ENCODE results near the gene MTF1.

Gene MTF1

DNA sequence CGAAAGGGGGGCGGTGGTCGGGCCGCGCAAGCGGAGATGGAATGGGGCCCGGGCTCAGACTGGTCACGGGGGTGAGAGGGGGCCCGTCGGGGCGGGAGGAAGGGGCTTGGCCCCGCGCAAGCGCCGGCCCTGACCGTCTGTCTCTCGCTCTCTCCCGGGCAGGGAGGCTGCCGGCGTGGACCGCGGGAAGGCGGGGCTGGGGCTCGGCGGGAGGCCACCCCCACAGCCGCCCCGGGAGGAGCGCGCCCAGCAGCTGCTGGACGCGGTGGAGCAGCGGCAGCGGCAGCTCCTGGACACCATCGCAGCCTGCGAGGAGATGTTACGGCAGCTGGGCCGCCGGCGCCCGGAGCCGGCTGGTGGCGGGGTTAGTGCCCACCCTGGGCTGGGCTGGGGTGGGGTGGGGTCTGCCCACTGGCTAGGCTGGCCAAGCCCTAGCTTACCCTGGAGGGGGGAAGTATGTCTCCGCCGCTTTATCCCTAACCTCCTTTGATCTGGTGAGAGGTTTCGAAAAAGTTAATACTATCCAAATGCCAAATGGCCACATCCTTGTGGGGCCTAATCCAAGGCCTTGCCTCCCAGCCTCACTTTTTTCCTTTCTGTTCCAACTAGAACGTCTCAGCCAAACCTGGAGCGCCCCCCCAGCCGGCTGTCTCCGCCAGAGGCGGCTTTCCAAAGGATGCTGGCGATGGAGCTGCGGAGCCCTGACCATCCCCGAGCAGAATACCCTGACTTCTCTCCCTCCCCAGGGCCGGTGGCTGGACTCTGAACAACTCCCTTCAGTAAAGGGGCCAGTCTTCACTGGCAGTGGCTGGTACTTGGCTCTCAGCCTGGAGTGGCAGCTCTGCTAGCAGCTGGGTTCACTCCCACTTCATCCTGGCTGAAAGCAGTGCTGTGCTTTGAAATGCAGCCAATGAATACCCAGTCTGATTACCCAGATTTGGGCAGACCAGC is 50.7 kb downstream of the MTF1 start:
- DNase-seq (ENCODE audit: low read depth) = peak; percentile 93
- H3K36me3 ChIP-seq (ENCODE audit: control insufficient read depth, insufficient read depth, low read length, severe bottlenecking) = peaks cover 33% of the 10 kb centered on the region
- peak overlapping the region; percentile 92 for H3K4me3 ChIP-seq (ENCODE audit: low read length)
- H3K27me3 ChIP-seq (replicated peaks; ENCODE audit: control insufficient read depth, insufficient read depth, low read length) = no peaks in the 10 kb centered on the region
- H3K4me1 ChIP-seq (ENCODE audit: control insufficient read depth, insufficient read depth, low read length) = peaks cover 43% of the 10 kb centered on the region
- no peaks in the 10 kb centered on the region for H3K9me3 ChIP-seq (ENCODE audit: control insufficient read depth, low read length)
- peak overlapping the region; percentile 91 for H3K9ac ChIP-seq (ENCODE audit: low read length)

DNA sequence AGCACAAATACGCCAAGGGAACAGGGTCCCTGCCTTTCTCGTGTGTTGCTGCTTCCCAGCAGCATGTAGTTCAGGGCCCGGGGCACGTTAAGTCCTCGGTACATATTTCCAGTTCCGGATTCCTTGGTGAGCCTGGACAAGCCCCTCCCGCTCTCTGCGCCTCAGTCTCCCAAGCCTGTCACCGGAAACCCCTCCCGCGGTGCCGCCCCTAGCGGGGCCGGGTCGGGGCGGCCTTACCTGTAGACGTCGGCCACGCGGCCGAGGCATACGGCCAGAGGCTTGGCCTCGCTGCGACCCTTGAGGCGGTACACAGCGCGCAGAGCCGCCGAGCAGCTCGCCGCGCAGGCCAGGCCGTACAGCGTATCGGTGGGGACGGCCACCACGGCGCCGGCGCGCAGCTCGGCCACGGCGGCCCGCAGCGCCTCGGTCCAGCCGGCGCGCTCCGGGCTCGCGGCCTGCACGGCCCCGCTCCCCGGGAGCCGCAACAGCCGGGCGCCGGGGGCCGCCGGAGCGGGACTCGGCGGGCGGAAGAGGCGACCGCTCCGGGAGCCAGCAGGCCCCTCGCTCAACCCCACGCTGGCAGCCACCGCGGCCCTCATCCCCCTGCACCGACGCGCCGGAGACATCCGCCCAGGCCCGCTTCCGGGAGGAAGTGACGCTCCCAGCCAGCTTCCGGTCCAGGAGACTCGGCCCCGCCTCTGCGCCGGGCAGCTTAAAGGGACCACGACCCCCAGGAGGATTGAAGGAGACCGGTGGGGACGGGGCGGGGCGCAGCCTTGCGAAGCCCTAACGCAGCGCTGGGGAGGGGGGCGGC is 51.6 kb downstream of the MTF1 start, which contains the start of the genes C1orf122 and YRDC:
Gene C1orf122 (plus strand): TSS at position 236 of the 814 bp plus-strand sequence. CDS start 615 bp downstream, outside the sequence.
Gene YRDC (minus strand): TSS at position 654 of the 814 bp plus-strand sequence. CDS start 28 bp downstream, at position 626.
- Histone ChIP-seq H3K9ac (ENCODE audit: low read length) (peak within 1 kb of the TSS; percentile 91), H3K4me3 (ENCODE audit: low read length) (peak within 1 kb of the TSS; percentile 92), H3K4me1 (ENCODE audit: control insufficient read depth, insufficient read depth, low read length) (peaks cover 37% of the 10 kb centered on the region), H3K36me3 (ENCODE audit: control insufficient read depth, insufficient read depth, low read length, severe bottlenecking) (peaks cover 42% of the 10 kb centered on the region), H3K9me3 (ENCODE audit: control insufficient read depth, low read length) (no peaks in the 10 kb centered on the region), H3K27me3 (replicated peaks; ENCODE audit: control insufficient read depth, insufficient read depth, low read length) (no peaks in the 10 kb centered on the region)
- peak; percentile 97 for DNase-seq (ENCODE audit: low read depth)

DNA sequence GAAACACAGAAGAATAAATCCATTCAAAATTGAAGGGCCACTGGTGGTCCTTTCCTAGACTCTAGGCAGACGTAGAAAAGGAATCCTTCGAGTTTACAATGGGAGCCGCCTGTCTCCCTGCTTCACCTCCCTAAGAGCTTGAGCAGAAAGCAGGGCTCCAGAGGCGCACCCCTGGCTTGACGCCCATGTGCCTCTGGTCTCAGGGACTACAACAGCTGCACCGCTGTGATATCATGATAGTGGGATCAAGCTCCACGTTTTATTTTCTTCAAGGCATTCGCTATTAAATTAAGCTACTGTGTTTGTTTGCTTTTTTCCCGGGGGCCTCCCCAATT is 52.2 kb downstream of the MTF1 start:
- Histone ChIP-seq H3K9me3 (ENCODE audit: control insufficient read depth, low read length) (no peaks in the 10 kb centered on the region), H3K27me3 (replicated peaks; ENCODE audit: control insufficient read depth, insufficient read depth, low read length) (no peaks in the 10 kb centered on the region), H3K4me1 (ENCODE audit: control insufficient read depth, insufficient read depth, low read length) (peaks cover 37% of the 10 kb centered on the region), H3K36me3 (ENCODE audit: control insufficient read depth, insufficient read depth, low read length, severe bottlenecking) (peaks cover 48% of the 10 kb centered on the region), H3K9ac (ENCODE audit: low read length) (peak overlapping the region; percentile 91), H3K4me3 (ENCODE audit: low read length) (peak overlapping the region; percentile 92)
- no peak for DNase-seq (ENCODE audit: low read depth)

DNA sequence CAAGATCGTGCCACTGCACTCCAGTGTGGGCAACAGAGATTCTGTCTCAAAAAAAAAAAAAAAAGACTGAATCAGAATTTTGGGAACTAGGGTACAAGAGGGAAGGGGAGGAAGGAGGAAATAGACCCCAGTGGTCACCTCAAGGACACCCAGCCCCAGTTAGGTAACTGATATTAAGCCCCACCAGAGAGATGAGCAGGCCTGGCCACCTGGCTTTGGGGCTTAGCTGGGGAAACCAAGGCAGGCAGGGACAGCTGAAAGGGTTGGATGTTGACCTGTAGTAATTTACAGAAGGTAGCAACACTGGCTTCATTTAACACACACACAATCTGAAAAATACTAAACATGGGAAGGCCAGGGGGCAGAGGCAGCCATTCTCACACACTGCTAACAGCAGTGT is 57.0 kb downstream of the MTF1 start:
- H3K4me3 ChIP-seq (ENCODE audit: low read length) = no peak overlapping the region
- no peaks in the 10 kb centered on the region for H3K9me3 ChIP-seq (ENCODE audit: control insufficient read depth, low read length)
- no peaks in the 10 kb centered on the region for H3K27me3 ChIP-seq (replicated peaks; ENCODE audit: control insufficient read depth, insufficient read depth, low read length)
- no peak for DNase-seq (ENCODE audit: low read depth)
- H3K9ac ChIP-seq (ENCODE audit: low read length) = no peak overlapping the region
- H3K36me3 ChIP-seq (ENCODE audit: control insufficient read depth, insufficient read depth, low read length, severe bottlenecking) = peaks cover 60% of the 10 kb centered on the region
- H3K4me1 ChIP-seq (ENCODE audit: control insufficient read depth, insufficient read depth, low read length) = peaks cover 10% of the 10 kb centered on the region

DNA sequence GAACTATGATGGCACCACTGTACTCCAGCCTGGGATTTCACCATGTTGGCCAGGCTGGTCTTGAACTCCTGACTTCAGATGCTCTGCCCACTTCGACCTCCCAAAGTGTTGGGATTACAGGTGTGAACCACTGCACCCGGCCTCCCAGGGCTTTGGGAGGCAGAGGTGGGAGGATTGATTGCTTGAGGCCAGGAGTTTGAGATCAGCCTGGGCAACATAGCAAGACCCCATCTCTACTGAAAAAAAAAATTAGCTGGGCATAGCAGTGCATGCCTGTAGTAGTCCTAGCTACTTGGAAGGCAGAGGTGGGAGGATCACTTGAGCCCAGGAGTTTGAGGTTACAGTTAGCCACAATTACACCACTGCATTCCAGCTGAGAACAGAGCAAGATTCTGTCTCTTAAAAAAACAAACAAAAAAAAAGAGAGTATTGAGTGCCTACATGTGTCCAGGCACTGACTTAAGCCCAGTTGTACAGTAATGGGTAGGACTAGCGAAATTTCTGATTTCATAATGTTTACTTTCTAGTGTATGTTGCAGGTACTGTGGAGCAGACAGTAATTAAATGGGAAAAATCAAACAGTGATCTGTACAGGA is 61.5 kb downstream of the MTF1 start:
- DNase-seq (ENCODE audit: low read depth) = peak; percentile 73
- Histone ChIP-seq H3K4me3 (ENCODE audit: low read length) (no peak overlapping the region), H3K36me3 (ENCODE audit: control insufficient read depth, insufficient read depth, low read length, severe bottlenecking) (peaks cover 19% of the 10 kb centered on the region), H3K4me1 (ENCODE audit: control insufficient read depth, insufficient read depth, low read length) (no peaks in the 10 kb centered on the region), H3K27me3 (replicated peaks; ENCODE audit: control insufficient read depth, insufficient read depth, low read length) (peaks cover 6% of the 10 kb centered on the region), H3K9me3 (ENCODE audit: control insufficient read depth, low read length) (no peaks in the 10 kb centered on the region), H3K9ac (ENCODE audit: low read length) (no peak overlapping the region)

DNA sequence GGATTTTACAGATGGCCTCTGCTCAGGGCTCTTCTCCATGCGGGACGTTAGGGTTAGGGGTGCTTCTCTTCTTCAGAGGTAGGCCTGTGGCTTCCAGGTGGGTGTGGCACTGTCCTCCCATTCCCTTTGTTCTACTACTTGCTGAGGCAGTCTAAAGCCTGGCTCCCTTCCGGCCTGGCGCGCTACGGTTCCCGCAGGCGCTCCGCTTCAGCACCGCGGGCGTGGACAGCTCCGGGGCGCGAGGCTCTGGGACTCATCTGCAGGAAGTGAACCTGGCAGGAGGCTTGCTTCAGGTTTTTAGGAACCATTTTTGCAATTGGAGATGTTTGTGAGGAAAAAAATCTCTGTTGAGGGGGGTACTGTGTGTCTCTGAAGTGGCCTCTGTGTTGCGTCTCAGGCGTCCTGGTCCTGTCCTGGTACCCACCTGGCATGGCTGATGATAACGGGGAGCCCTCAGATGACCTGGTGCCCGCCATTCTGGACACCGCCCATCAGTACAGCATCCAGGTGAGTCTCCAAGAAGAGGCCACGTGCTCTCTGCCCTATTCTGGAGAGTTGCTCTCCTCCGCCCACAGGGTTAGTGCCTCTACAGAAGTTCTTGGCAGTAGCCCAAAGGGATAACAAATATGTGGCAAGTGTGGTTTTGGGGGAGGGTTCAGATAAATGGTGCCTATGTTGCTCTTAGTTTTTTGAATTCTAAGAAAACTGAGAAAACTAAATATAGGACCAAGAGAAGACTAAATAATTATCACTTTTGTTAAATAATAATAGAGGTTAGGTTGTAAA is 63.9 kb downstream of the MTF1 start:
- Histone ChIP-seq H3K4me3 (ENCODE audit: low read length) (no peak overlapping the region), H3K9ac (ENCODE audit: low read length) (no peak overlapping the region), H3K4me1 (ENCODE audit: control insufficient read depth, insufficient read depth, low read length) (no peaks in the 10 kb centered on the region), H3K36me3 (ENCODE audit: control insufficient read depth, insufficient read depth, low read length, severe bottlenecking) (peaks cover 6% of the 10 kb centered on the region), H3K27me3 (replicated peaks; ENCODE audit: control insufficient read depth, insufficient read depth, low read length) (peaks cover 25% of the 10 kb centered on the region), H3K9me3 (ENCODE audit: control insufficient read depth, low read length) (no peaks in the 10 kb centered on the region)
- DNase-seq (ENCODE audit: low read depth) = peak; percentile 23

DNA sequence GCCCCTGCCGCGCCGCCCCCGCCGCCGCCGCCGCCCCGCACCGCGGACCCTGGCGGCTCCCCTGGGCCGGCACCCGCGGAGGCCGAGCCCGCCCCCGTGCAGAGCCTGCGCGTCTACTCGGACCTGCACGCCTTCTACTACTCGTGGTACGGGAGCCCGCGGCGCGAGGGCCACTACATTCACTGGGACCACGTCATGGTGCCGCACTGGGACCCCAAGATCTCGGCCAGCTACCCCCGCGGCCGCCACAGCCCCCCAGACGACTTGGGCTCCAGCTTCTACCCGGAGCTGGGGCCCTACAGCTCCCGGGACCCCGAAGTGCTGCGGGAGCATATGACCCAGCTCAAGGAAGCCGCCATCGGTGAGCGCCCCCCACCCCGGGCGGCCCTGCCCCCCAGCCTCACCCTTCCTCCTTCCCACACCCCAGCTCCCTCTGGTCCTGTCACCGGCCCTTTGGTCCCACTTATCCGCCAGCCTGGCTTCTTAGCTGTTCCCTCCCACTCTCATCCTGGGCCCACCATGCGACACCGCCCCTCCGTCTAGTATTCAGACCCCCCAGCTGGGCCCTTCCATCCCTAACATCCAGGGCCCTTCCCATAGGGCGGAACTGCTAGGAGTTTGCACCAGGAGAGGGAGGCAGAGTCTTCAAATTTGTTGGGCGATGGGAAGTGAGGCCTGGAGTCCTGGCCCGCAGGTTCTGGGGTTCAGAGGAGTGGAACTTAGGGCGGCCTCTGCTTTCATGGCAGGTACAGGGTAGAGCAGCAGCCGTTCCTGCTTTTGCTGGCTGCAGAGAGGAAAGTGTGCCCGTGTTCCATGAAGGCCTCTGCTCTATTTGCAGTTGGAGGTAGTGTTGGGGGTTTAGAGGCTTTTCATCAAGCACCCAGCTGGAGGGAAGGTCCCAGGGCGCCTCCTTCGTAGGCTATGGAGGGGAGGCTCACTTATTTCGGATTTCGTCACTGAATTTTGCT is 64.7 kb downstream of the MTF1 start:
- Histone ChIP-seq H3K36me3 (ENCODE audit: control insufficient read depth, insufficient read depth, low read length, severe bottlenecking) (no peaks in the 10 kb centered on the region), H3K27me3 (replicated peaks; ENCODE audit: control insufficient read depth, insufficient read depth, low read length) (peaks cover 30% of the 10 kb centered on the region), H3K4me3 (ENCODE audit: low read length) (no peak overlapping the region), H3K9ac (ENCODE audit: low read length) (no peak overlapping the region), H3K4me1 (ENCODE audit: control insufficient read depth, insufficient read depth, low read length) (no peaks in the 10 kb centered on the region), H3K9me3 (ENCODE audit: control insufficient read depth, low read length) (no peaks in the 10 kb centered on the region)
- DNase-seq (ENCODE audit: low read depth) = peak; percentile 12

DNA sequence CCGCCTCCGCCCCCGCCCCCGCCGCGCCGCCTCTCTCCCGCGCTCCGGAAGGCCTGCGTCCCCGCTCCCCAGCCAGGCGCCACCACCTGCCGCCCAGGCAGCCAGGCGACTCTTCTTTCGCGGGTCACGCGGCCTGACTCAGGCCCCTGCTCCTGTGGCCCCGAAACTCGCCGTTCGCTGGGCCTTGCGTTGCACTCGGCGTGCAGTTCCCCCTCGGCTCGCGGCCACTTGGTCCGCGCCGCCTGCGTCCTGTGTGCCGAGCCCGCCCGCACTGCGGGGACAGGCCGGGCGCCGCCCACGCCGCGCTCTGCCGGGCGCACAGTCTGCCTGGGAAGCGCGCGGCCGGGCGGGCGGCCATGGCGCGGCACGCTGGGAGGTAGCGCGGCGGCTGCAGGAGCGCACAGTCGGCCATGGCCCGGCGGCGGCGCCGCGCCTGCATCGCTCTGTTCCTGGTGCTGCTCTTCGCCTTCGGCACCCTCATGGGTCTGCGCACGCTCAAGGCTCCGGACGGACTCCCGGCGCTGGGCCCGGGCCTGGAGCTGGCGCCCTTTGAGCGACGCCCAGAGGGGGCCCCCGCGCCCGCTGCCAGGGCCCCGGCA is 65.5 kb downstream of the MTF1 start, which contains the start of gene MANEAL:
Gene MANEAL (plus strand): TSS at position 75 of the 599 bp plus-strand sequence. CDS start 336 bp downstream, at position 411.
- peaks cover 32% of the 10 kb centered on the region for H3K27me3 ChIP-seq (replicated peaks; ENCODE audit: control insufficient read depth, insufficient read depth, low read length)
- no peaks in the 10 kb centered on the region for H3K4me1 ChIP-seq (ENCODE audit: control insufficient read depth, insufficient read depth, low read length)
- peak; percentile 79 for DNase-seq (ENCODE audit: low read depth)
- no peaks in the 10 kb centered on the region for H3K9me3 ChIP-seq (ENCODE audit: control insufficient read depth, low read length)
- peak within 1 kb of the TSS; percentile 74 for H3K4me3 ChIP-seq (ENCODE audit: low read length)
- no peaks in the 10 kb centered on the region for H3K36me3 ChIP-seq (ENCODE audit: control insufficient read depth, insufficient read depth, low read length, severe bottlenecking)
- peak within 1 kb of the TSS; percentile 60 for H3K9ac ChIP-seq (ENCODE audit: low read length)

DNA sequence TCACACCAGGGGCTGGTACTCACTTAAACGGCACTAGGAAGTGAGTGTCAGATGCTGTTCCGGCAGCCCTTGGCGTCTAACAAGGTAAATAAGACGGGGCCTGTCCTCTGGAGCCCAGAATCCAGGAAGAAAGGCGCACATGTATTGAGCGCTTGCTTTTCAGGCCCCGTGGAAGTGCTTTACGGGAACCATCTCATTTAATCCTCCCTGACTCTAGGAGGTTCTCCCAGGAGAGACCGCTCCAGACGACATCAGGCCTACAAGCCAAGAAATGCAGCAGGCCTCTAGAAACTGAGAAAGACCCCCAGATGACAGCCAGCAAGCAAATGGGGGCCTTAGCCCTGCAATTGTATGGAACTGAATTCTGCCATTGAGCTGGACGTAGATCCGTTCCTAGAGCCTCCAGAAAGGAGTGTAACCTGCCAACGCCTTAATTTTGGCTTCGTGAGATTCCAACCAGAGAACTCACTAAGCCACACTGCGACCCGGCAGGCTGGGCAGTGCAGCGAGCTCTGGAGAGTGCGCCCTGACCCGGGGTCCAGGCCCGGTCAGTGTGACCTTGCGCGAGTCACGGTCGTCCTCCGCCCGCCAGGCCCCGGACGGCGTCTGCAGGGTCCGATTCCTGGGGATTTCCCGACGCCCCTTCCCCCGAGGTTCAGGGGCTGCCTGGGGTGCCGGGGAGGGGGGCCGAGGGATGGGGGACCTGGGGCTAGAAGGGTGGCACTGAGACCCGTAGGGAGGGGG is 66.3 kb downstream of the MTF1 start:
- H3K27me3 ChIP-seq (replicated peaks; ENCODE audit: control insufficient read depth, insufficient read depth, low read length) = peaks cover 40% of the 10 kb centered on the region
- no peak overlapping the region for H3K9ac ChIP-seq (ENCODE audit: low read length)
- no peaks in the 10 kb centered on the region for H3K4me1 ChIP-seq (ENCODE audit: control insufficient read depth, insufficient read depth, low read length)
- H3K4me3 ChIP-seq (ENCODE audit: low read length) = no peak overlapping the region
- no peaks in the 10 kb centered on the region for H3K9me3 ChIP-seq (ENCODE audit: control insufficient read depth, low read length)
- no peaks in the 10 kb centered on the region for H3K36me3 ChIP-seq (ENCODE audit: control insufficient read depth, insufficient read depth, low read length, severe bottlenecking)
- no peak for DNase-seq (ENCODE audit: low read depth)

Data from adipocyte (in vitro differentiated cells).